Right renal cortex interstitium (tissue), 3 donors: ENCODE data around the gene SCT. TPM values are rescaled to one million over a fixed set of nuclear protein-coding genes. Genes with fewer than 3 reads are reported as not detected.

Source experiments
- DNase-seq, 3 donors: peaks; one replicate each; pipeline ENCODE4 v3.0.0-alpha.2; 2013; ENCODE audit warnings: low read depth in 3 of 3, low spot score in 2 of 3
- polyA plus RNA-seq, 3 donors: library from polyadenylated mRNA; unstranded; fragments of 120-200 nt; gene quantifications; one replicate each; pipeline ENCODE4 v1.2.1, GENCODE V29; 2013; ENCODE audit not compliant: insufficient read length in 3 of 3

The SCT gene
- polyA plus RNA-seq, 3 donors, result 0.76 to 1.6 (median 1.5) TPM

- DNase-seq, result no peak
Measured at GRCh38 chr11:612201-612960, 14.6 kb downstream of the SCT start.

- DNase-seq, result no peak
Measured at GRCh38 chr11:611001-611996, 15.7 kb downstream of the SCT start.

GRCh38 chr11:610146-610801 is 16.7 kb downstream of the SCT start:
- DNase-seq, result no peak

GRCh38 chr11:609341-609811 is 17.6 kb downstream of the SCT start:
- no peak for DNase-seq

- DNase-seq, result no peak
Measured at GRCh38 chr11:608791-609251, 18.2 kb downstream of the SCT start.

GRCh38 chr11:607971-608659 is 18.9 kb downstream of the SCT start:
- no peak for DNase-seq

GRCh38 chr11:607020-607780 is 19.8 kb downstream of the SCT start:
- no peak for DNase-seq

- DNase-seq, result no peak
Measured at GRCh38 chr11:606245-606644, 20.7 kb downstream of the SCT start.

- no peak for DNase-seq
Measured at GRCh38 chr11:605286-606129, 21.5 kb downstream of the SCT start.

- DNase-seq, result no peak
Measured at GRCh38 chr11:603154-603553, 23.8 kb downstream of the SCT start.

GRCh38 chr11:601573-602245 is 25.3 kb downstream of the SCT start:
- DNase-seq, result no peak

GRCh38 chr11:598005-598680 is 28.8 kb downstream of the SCT start:
- DNase-seq, result no peak

- DNase-seq, result no peak
Measured at GRCh38 chr11:597166-597725, 29.7 kb downstream of the SCT start.

GRCh38 chr11:596374-596773 is 30.6 kb downstream of the SCT start:
- no peak for DNase-seq

GRCh38 chr11:595400-595799 is 31.6 kb downstream of the SCT start:
- no peak for DNase-seq

GRCh38 chr11:593347-593746 is 33.6 kb downstream of the SCT start:
- no peak for DNase-seq

- DNase-seq, result no peak
Measured at GRCh38 chr11:592918-593317, 34.1 kb downstream of the SCT start.
